Activated T-cell treated with anti-CD3 and anti-CD28 coated beads, Interleukin-2, amount 50 U/mL, for 1 hour (primary cell): ENCODE measurements around the gene NOP14.
A peak's percentile ranks its signal among the peaks of the same experiment; 100 is the strongest.
"Not testable (repeated sequence)": the region's sequence is repeated elsewhere in the genome, so short reads cannot be mapped to it uniquely, and the experiment has no call there.

Experiments
- DNase-seq: peaks from one replicate; pipeline ENCODE4 v3.0.0-alpha.2; 2020

NOP14 gene

DNA sequence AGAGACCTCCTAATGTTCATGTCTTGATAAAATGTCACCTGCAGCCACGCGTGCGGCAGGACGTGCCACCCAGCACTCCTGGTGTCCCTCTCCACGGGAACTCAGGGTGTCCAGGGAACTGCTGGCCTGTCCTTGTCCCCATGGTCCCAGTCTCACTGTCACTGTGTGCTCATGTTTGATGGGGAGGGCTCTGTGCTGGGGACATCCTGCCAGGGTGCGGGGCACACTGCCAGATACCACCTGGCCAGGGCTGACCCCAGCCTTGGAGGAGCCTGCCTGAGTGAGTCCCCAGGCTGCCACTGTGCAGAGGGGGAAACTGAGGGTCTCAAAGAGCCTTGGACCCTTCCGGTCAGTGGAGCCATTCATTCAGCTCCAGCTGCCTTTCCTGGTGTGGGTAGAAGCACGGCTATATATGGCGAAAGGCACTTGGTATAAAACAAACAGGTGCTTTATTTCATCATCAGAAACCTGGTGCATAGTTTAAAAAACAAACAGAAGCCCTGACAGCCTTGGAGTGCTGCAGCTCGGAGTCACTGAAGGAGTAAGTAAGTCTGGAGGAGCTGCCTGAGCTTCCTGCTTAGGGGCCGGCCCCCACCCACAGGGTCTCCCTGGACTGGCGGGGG is 33.0 kb downstream of the NOP14 start:
- peak; percentile 15 for DNase-seq

DNA sequence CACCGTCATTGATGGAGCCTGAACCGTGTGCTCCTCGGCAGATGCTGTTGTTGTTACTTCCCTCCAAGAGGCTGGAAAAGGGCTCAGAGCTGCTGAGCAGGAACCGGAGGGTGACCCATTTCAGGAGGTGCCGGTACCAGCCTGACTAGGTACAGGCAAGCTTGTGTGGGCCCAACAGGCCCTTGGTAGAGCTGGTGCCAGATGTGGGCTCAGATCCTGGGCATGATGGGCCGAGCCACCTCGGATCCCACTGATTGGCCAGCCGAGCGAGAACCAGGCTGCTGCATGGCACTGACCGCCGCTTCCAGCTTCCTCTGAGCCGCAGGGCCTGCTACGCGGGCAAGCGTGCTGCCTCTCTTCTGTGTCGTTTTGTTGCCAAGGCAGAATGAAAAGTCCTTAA is 33.7 kb downstream of the NOP14 start:
- DNase-seq, result peak; percentile 12

DNA sequence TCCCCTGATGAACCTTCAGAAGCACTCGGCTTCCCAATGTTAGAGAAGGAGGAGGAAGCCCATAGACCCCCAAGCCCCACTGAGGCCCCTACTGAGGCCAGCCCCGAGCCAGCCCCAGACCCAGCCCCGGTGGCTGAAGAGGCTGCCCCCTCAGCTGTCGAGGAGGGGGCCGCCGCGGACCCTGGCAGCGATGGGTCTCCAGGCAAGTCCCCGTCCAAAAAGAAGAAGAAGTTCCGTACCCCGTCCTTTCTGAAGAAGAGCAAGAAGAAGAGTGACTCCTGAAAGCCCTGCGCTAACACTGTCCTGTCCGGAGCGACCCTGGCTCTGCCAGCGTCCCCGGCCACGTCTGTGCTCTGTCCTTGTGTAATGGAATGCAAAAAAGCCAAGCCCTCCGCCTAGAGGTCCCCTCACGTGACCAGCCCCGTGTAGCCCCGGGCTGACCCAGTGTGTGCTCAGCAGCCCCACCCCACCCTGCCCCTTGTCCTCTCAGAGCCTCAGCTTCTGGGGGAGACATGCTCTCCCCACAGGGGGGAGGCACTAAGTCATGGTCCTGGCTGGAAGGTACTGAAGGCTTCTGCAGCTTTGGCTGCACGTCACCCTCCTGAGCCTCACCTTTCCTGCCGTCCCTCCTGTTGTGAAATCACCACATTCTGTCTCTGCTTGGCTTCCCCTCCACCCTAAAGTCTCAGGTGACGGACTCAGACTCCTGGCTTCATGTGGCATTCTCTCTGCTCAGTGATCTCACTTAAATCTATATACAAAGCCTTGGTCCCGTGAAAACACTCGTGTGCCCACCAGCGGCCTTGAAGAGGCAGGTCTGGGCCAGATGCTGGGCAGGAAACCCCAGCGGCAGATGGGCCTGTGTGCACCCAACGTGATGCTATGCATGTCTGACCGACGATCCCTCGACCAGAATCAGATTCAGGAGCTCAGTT is 34.7 kb downstream of the NOP14 start:
- DNase-seq, result peak; percentile 13

DNA sequence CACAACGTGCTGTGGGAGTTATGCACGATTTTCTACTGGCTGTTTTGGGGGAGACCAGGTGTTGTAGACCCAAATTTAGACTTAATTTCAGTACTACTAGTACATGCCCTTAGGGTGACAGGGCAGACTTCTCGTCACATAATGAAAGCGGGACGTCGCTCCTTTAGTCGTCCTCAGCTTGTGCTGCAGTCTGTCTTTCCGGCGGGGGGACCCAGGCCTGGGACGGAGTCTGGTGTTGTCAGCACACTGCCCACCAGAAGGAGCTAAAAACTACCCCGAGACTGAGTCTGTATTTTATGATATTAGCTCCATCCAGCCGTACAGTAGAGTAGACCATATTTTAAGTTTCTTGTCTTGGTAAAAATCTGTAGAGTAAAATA is 35.5 kb downstream of the NOP14 start:
- DNase-seq, result peak; percentile 6

DNA sequence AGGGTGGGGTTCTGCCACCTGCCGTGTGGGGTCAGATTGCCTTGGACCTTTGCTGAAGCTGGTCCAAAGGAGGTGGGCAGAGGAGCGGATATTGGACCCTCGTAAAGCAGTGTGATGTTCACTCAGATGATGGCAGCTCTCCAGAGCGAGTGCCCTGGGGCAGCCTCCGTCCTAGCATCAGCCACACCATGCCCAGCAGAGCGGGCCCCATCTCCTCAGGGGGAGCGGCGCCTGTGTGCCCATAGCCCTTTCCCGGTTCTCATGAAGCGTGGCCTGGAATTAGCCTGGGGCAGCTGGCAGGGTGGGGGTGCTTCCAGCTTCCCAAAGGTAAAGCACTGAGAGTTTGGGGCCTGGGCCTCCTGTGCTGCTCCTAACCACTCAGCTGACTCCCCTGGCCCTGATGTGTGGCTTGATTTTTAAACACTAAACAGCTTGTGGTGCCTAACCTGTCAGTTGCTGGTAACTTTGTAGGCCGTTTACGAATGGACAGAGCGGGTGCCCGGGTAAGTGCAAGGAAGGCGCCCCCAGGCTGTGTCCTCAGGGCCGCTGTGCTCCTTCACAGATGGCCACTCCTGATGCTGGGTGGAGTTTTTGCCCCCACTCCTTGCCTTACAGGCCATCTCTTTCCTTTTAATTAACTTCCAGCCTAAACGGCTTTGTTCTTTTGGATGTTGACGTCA is 36.0 kb downstream of the NOP14 start:
- DNase-seq, result peak; percentile 14

DNA sequence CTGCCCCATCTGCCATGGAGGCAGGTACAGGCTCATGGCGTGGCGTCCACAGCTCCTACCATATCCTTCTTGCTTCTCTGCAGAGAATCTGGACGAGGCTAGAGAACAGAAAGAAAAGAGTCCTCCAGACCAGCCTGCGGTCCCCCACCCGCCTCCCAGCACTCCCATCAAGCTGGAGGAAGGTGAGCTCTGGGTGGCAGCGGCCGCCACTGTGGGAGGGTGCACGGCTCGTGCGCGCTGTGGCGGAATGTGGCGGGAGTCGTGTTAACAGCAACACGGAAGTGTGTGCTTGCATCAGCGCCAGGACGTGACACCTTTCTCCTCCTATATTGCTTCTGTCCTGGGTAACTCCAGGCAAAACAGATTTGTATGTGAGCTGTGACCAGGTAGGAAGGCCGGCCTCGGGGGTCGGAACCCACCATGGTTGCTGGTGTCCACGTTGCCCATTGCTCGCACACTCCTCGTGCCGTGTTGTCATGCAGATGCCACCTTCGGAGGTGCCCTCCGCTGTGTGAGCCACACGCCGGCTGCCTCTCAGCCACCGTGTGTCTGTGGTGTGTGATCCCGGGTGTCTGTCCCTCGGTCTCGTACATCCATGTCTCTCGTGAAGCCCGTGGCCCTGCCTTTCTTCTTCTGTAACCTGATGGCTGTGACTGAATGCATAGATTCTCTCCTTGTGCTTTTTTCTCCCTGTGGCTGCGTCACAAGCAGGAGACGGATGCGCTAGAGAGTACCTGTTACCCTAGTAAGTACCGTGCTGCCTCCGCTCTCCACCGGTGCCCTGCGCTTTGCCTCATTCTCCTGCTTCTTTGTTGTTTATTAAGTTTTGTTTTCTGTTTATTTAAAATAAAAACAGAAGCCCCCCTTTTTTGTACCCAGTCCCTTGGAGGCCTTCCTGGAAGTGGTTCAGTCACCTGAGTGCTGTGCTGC is 37.0 kb downstream of the NOP14 start:
- DNase-seq, result peak; percentile 13

DNA sequence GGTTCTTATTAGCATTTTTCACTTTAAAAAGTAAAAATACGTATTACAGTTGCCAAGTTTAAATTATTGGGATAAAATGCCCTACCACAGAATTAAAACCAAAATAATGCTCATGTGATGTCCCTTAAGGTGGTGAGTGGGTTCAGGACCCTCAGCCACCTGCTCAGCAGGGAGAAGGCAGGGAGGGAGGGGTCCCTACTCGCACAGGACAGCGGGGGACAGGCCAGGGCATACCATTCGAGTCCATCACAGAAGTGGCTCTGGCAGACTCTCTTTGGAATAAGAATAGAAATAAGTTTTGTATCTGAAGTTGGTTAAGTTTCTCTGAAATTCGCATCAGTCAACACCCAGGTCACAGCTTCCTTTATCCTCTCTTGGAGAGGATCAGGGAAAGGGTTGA is 37.7 kb downstream of the NOP14 start:
- DNase-seq, result no peak

DNA sequence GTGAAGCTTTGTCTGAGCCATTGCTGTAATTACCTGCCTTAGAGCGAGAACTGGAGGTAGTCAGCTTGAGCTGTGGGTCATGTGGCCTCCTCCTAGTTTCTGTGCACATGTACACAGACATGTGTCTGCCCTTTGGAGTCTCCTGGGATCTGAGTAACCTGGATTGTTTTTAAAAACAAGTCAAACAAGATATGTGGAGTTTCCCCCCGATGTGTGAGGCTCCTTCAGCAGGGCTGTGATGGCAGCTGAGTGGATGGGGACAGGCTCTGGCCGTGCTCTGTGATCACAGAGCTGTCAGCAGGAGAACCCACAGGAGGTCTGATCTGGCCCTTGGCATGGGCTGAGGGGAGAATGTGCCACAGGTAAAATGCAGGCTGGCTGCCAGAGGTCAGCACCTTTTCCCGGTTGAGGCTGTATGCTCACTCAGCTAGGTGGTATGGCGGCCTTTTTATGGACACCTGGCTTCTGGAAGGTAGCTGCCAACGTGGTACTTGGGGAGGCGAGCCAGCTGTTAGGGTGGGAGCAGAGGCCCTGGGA is 38.4 kb downstream of the NOP14 start:
- peak; percentile 8 for DNase-seq

DNA sequence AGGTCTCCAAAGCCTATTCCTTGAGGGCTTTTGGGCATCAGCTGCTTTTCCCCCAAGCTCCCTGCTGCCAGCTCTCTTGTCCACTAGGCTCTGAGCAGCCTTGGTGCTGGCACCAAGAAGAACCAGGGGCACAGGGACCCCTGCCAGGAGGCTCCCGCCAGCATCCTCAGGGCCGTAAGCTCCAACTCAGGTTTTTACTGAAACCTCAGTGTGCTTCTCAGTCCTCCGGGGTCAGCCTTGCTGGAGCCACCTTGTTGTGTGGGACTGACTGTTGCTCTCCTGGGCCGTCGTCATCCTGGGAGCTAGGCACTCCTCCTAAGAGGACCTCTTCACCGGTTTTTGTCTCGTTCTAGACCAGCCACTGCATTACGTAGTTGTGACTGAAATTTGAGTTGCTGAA is 38.9 kb downstream of the NOP14 start:
- peak; percentile 13 for DNase-seq

DNA sequence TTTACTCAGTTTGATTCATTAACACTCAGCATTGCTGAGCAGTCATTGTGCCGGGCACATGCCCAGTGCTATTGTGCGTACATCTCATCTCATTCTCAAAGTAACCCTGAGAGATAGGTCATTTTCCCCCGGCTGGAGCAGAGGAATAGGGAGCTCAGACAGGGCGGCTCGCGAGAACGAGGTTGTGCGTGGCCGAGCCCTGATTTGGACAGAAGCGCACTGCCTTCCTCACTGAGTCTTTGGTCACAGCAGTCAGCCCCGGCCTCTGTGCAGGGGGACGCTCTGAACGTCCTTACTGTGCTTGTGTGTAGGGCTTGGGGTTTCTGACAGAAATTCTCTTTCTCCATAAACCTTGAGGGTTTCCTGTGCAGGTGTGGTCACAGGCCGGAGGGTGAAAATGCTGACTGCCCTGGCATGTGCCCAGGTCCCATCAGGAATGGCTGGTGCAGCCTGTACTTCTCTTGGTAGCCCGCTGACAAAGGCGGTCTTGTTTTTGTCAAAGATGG is 39.5 kb downstream of the NOP14 start:
- peak; percentile 8 for DNase-seq

DNA sequence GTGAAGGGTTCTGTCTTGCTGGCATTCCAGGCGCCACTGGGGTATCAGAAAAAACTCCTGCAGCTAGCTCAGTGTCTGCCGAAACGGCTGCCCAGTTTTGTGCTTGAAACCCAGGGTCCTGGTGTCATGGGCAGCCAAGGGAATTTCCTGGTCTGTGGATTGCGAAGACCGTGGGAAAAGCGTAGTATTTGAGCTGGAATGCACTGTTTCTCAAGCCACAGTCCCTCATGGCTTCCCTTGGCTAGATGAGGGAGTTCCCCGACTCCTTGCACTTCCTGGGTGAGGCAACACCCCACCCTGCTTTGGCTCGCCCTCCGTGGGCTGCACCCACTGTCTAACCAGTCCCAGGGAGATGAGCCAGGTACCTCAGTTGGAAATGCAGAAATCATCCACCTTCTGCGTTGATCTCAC is 40.1 kb downstream of the NOP14 start:
- no peak for DNase-seq

DNA sequence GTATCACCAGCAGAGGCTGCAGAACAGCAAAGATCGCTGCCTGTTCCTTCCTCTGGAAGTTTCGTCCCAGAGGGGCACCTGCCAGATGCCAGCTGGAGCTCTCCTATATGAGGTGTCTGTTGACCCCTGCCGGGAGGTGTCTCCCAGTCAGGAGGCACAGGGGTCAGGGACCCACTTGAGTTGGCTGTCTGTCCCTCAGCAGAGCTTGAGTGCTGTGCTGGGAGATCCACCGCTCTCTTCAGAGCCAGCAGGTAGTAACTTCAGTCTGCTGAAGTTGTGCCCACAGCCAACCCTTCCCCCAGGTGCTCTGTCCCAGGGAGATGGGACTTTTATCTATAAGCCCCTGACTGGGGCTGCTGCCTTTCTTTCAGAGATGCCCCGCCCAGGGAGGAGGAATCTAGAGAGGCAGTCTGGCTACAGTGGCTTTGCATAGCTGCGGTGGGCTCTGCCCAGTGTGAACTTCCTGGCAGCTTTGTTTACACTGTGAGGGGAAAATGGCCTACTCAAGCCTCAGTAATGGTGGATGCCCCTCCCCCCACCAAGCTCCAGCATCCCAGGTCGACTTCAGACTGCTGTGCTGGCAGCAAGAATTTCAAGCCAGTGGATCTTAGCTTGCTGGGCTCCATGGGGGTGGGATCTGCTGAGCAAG is 40.6 kb downstream of the NOP14 start:
- peak; percentile 29 for DNase-seq

DNA sequence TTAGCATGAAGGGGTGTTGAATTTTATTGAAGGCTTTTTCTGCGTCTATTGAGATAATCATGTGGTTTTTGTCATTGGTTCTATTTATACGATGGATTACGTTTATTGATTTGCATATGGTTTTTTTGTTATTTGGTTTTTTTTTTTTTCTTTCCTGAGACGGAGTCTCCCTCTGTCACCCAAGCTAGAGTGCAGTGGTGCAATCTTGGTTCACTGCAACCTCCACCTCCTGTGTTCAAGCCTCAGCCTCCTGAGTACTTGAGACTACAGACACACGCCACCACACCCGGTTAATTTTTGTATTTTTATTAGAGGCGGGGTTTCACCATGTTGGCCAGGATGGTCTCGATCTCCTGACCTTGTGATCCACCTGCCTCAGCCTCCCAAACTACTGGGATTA is 44.5 kb downstream of the NOP14 start:
- DNase-seq, result not testable (repeated sequence)

DNA sequence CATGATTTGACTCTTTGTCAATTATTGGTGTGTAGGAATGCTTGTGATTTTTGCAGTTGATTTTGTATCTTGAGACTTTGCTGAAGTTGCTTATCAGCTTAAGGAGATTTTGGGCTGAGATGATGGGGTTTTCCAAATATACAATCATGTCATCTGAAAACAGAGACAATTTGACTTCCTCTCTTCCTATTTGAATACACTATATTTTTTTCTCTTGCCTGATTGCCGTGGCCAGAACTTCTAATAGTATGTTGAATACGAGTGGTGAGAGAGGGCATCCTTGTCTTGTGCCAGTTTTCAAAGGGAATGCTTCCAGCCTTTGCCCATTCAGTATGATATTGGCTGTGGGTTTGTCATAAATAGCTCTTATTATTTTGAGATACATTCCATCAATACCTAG is 44.9 kb downstream of the NOP14 start:
- not testable (repeated sequence) for DNase-seq

DNA sequence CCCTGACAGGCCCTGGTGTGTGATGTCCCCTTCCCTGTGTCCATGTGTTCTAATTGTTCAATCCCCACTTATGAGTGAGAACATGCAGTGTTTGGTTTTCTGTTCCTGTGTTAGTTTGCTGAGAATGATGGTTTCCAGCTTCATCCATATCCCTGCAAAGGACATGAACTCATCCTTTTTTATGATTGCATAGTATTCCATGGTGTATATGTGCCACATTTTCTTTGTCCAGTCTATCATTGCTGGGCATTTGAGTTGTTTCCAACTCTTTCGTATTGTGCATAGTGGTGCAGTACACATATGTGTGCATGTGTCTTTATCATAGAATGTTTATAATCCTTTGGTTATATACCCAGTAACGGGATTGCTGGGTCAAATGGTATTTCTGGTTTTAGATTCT is 46.5 kb downstream of the NOP14 start:
- not testable (repeated sequence) for DNase-seq

DNA sequence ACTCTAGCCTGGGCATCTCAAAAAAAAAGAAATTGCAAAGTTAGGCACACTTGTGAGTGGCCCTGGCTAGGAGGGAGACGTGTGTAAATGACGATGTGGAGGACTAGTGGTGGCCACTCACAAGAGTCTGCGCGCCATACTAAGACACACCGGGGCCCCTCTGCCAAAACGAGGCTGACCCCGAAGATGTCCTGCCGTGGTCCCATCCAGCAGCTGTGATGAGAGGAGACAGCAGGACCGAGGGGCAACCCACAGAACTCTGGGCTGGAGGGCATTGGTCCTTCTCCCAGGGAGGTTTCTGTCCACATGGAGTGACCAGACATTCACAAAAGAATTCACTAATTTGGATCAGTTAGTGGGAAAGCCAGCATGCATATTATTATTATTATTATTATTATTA is 47.4 kb downstream of the NOP14 start:
- DNase-seq, result peak; percentile 8

DNA sequence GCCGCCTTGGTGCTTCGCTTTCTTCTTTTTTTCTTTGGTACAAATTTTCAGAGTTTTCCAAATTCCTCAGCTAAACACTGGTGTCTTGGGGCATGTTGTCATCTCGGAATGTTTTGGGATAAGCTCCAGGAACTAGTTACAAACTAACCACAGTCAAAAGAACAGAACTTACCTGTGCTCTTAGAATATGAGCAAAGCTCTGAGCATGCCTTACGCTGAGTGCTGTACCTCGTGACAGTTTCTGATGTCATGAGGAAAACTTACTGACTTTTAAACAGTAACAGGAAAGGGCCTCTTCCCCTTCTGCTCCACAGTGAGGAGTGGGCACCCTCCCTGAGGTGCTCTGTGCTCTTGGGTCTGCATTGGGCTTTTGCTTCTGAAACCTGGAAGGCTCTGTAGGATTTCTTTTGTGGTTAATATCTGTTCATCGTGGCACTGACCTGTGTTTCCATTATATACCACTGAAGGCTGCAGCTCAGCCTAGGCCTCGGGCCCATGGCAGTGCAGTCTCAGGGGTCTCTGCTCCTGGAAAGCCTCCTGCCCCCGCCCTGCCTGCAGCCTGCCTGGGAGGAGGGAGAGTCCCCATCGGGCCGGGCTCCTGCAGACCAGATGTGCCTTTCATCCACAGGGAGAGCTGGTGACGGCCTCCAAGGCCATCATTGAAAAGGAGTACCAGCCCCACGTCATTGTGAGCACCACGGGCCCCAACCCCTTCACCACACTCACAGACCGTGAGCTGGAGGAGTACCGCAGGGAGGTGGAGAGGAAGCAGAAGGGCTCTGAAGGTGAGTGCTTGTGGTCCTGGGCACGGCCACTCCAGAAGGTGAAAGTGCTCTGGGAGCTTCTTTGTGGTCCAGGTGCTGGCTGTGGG is 48.7 kb downstream of the NOP14 start:
- peak; percentile 7 for DNase-seq

DNA sequence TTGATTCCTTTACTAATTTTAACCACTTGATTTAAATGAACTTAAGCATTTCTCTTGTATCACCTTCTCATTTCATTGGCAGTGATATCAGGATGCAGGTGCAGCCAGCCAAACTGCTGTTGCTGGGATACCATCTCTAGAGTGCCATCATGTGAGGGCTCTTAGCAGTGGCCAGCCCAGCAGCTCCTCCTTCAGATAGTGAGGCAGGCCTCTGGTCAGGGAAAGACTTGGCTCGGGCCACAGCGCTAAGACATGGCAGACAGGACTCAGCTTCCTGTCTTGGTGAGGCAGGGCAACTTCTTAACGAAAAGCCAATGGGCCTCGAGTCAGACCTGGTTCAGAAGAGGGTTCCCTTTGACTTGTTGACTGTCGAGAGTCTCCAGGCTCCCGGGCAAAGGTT is 50.0 kb downstream of the NOP14 start:
- peak; percentile 5 for DNase-seq

DNA sequence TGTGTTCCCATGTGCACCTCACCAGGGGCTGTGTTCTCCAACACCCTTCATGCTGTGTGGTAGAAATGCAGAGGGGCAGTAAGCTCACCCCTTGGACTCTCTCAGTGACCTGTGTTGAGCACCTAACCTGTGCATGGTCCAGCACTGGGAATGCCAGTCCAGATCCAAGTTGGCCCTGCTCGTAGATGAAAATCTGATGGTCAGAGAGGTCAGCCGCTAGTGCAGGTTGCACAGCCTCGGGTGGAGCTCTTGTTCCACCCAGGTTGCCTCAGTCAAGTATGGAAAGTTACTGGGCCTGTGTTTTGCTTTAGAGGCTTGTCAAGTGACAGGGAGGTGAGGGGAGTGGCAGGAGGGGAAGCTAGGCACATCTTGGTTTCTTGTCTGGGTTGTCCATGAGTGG is 51.3 kb downstream of the NOP14 start:
- no peak for DNase-seq

DNA sequence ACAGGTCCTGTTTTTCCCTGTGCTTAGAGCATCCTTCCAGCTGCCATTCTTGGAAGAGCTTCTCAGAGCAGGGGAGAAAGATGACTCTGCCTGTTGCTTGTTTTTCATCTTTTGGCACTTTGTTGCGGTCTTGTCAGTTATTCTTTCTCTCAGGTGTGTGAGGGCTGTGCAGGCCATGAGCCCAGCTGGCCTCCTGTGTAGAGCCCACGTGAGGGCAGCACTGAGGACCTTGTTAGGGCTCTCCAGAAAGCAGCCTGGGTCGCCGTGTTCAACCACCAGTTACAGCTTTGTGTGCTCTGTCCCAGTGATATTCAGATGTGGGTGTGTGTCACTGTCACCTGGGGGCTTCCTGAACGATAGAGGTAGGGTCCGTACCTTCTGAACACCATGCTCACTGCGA is 52.8 kb downstream of the NOP14 start:
- DNase-seq, result no peak

DNA sequence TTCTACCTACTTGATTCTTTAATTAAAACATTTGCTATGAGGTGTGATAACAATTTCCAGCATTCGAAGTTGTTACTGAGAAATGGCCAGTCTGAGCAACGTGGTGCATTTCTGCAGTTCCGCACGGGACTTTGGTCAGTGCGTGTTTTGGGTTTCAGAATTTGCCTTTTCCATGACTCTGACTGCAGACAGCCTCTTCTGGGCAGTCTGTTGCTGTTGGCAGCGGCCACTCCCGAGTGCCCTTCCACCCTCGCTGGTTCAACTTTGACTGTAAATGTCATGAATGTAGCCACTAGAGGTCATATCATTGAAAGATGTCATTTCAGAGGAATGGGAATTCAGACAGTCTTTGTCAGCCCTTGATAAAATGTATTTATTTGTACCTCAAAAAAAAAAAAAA is 53.6 kb downstream of the NOP14 start:
- no peak for DNase-seq
